ENCODE results near the gene BACE2. TPM values are rescaled to one million over a fixed set of nuclear protein-coding genes. Genes with fewer than 3 reads are reported as not detected.

BACE2 gene
- polyA plus RNA-seq, 1 experiment: 66.8 TPM

GRCh38 chr21:41136286-41136685, 31.7 kb upstream of the BACE2 start:
- H3K4me3 ChIP-seq (ENCODE audit: low read depth, low read length): no peak overlapping the region
- peaks cover 2% of the 10 kb centered on the region; the same call in 1 of the 2 replicates for H3K9me3 ChIP-seq (ENCODE audit: control insufficient read depth, insufficient read depth, low read length)
- CTCF ChIA-PET: no interaction called here
- DNase-seq (ENCODE audit: low read depth, low spot score): no peak
- POLR2A ChIA-PET: no interaction called here
- no peaks in the 10 kb centered on the region for H3K27me3 ChIP-seq (ENCODE audit: control insufficient read depth, insufficient read depth, low read length)
- H3K27ac ChIP-seq (ENCODE audit: low read depth, low read length): no peak overlapping the region
- TF ChIP-seq CTCF (IDR thresholded peaks at IDR 0.05; ENCODE audit: low read depth, low read length): no peak

DNA sequence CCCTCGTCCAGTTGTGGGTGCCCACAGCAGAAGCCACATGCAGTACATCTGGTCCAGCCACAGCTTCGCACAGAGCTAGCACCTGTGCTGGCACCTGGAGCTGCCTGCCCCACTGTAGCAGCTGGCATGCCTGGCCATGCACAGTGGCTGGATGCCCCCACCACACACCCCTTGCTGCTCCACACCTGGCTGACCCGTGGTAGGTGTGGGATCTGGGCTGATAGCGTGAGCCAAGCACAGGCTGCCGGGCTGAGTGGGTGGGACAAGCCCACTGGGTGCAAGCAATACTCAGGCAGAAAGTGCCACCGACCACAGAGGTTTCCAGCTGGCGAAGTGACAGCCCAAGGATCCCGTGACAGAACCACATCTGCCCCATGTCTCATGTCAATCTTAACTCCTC, 30.6 kb upstream of the BACE2 start:
- no peaks in the 10 kb centered on the region for H3K27me3 ChIP-seq (ENCODE audit: control insufficient read depth, insufficient read depth, low read length)
- no peak overlapping the region for H3K27ac ChIP-seq (ENCODE audit: low read depth, low read length)
- POLR2A ChIA-PET: no interaction called here
- no peak overlapping the region for H3K4me3 ChIP-seq (ENCODE audit: low read depth, low read length)
- no peak for DNase-seq (ENCODE audit: low read depth, low spot score)
- TF ChIP-seq CTCF (IDR thresholded peaks at IDR 0.05; ENCODE audit: low read depth, low read length): no peak
- peaks cover 2% of the 10 kb centered on the region; the same call in 1 of the 2 replicates for H3K9me3 ChIP-seq (ENCODE audit: control insufficient read depth, insufficient read depth, low read length)
- CTCF ChIA-PET: interaction anchor here (0.6 kb wide), 1 partner anchor 9 kb away, joined by 3 read pairs; no protein-coding TSS in a partner anchor

DNA sequence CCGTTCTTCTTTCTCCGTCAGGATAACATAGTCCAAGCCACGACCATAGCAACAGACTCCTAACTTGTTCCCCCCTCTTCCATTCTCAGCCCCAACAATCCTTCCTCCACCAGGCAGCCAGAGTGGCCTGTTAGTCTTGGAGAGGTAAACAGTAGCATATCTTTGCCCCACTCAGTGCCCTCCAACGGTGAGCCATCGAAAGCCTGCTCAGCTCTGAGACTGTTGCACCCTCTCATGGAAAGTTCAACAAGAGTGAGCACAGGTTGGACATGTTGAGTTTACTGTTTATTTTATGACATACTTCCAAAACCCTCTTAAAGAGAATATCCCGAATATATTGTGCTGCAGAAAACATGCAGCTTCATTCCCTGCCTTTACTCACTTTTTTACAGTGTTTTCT, 30.1 kb upstream of the BACE2 start:
- no peaks in the 10 kb centered on the region for H3K27me3 ChIP-seq (ENCODE audit: control insufficient read depth, insufficient read depth, low read length)
- peaks cover 2% of the 10 kb centered on the region; the same call in 1 of the 2 replicates for H3K9me3 ChIP-seq (ENCODE audit: control insufficient read depth, insufficient read depth, low read length)
- no peak for DNase-seq (ENCODE audit: low read depth, low spot score)
- no peak overlapping the region for H3K27ac ChIP-seq (ENCODE audit: low read depth, low read length)
- POLR2A ChIA-PET: no interaction called here
- no peak overlapping the region for H3K4me3 ChIP-seq (ENCODE audit: low read depth, low read length)
- CTCF ChIA-PET: interaction anchor here (0.6 kb wide), 1 partner anchor 9 kb away, joined by 3 read pairs; no protein-coding TSS in a partner anchor
- TF ChIP-seq CTCF (IDR thresholded peaks at IDR 0.05; ENCODE audit: low read depth, low read length): no peak

DNA sequence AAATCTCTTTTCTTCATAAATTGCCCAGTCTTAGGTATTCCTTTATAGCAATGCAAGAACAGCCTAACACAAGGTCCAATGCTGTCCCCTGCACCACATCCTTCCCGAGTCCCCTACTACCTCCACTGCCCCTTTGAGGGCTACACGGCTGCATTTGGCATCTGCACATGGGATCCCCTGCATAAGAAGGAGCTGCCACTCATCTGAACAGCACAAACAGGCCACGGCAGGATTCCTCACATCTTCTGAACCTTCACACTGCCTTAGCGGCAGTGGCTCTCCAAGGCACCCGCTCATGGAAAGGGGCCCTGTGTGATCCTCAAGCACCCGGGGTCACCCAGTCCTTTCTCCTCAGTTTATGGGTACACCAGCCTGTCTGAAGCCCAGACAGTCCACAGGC, 29.2 kb upstream of the BACE2 start:
- POLR2A ChIA-PET: no interaction called here
- CTCF ChIA-PET: no interaction called here
- Histone ChIP-seq H3K9me3 (ENCODE audit: control insufficient read depth, insufficient read depth, low read length) (peaks cover 2% of the 10 kb centered on the region; the same call in 1 of the 2 replicates), H3K27me3 (ENCODE audit: control insufficient read depth, insufficient read depth, low read length) (no peaks in the 10 kb centered on the region), H3K4me3 (ENCODE audit: low read depth, low read length) (no peak overlapping the region), H3K27ac (ENCODE audit: low read depth, low read length) (no peak overlapping the region)
- TF ChIP-seq CTCF (IDR thresholded peaks at IDR 0.05; ENCODE audit: low read depth, low read length): no peak
- DNase-seq (ENCODE audit: low read depth, low spot score): no peak

GRCh38 chr21:41139275-41139674, 28.7 kb upstream of the BACE2 start:
- Histone ChIP-seq H3K27ac (ENCODE audit: low read depth, low read length) (no peak overlapping the region), H3K9me3 (ENCODE audit: control insufficient read depth, insufficient read depth, low read length) (peaks cover 2% of the 10 kb centered on the region; the same call in 1 of the 2 replicates), H3K27me3 (ENCODE audit: control insufficient read depth, insufficient read depth, low read length) (no peaks in the 10 kb centered on the region), H3K4me3 (ENCODE audit: low read depth, low read length) (no peak overlapping the region)
- ChIA-PET CTCF (no interaction called here), POLR2A (no interaction called here)
- TF ChIP-seq CTCF (IDR thresholded peaks at IDR 0.05; ENCODE audit: low read depth, low read length): no peak
- no peak for DNase-seq (ENCODE audit: low read depth, low spot score)
